B cell (primary cell): ENCODE measurements around the gene RPTOR. TPM values are rescaled to one million over a fixed set of nuclear protein-coding genes. Genes with fewer than 3 reads are reported as not detected.

ENCODE experiments used
- ATAC-seq: fragments of 200-7000 bp; cut with Tn5 transposase; one replicate; pipeline ENCODE4 v1.10.0; 2021; ENCODE audit warnings: low read depth, mild to moderate bottlenecking, moderate number of reproducible peaks, moderate library complexity
- CTCF ChIA-PET: fragments of 350-600 bp; sonication (Branson Sonifier 250); formaldehyde crosslinking; loops from one replicate; lab custom pipeline; 2021; ENCODE audit warnings: antibody characterized with exemption, inconsistent platforms; lab: Charles Lee
- POLR2A ChIA-PET: fragments of 350-600 bp; sonication (Branson Sonifier 250); formaldehyde crosslinking; loops from one replicate; lab custom pipeline; 2021; ENCODE audit warnings: antibody characterized with exemption; lab: Charles Lee
- DNase-seq: peaks from one replicate; pipeline ENCODE4 v3.0.0; 2013
- H2AFZ ChIP-seq: 2 replicates; pipeline ENCODE4 v1.6.1; 2012; ENCODE audit warnings: mild to moderate bottlenecking, low read depth, low read length; ENCODE audit not compliant: insufficient read depth, poor library complexity, severe bottlenecking
- H3K27ac ChIP-seq, 2 donors: 1 replicate in 1 of 2; 2 replicates in 1 of 2; pipeline ENCODE4 v1.5.1; 2012 to 2013; ENCODE audit warnings: low read length in 2 of 2, mild to moderate bottlenecking in 2 of 2, moderate library complexity in 1 of 2
- H3K27me3 ChIP-seq, 4 experiments: fragments of 200-600 bp in 1 of 4; sonication (generic) in 1 of 4; replicated peaks in 1 of 4; 1 replicate in 2 of 4; 2 replicates in 2 of 4; pipeline versions ENCODE4 v1.6.1 to v1.7.0; 2013 to 2016; ENCODE audit warnings: low read length in 3 of 4, mild to moderate bottlenecking in 2 of 4, mixed read lengths in 1 of 4, moderate library complexity in 1 of 4; ENCODE audit not compliant: insufficient read depth in 4 of 4, control insufficient read depth in 3 of 4; ENCODE audit errors: control extremely low read depth in 1 of 4
- H3K36me3 ChIP-seq, 2 experiments: replicated peaks in 1 of 2; 1 replicate in 1 of 2; 2 replicates in 1 of 2; pipeline versions ENCODE4 v1.6.1 to v1.7.1; 2013; ENCODE audit warnings: low read length in 1 of 2; ENCODE audit not compliant: insufficient read depth in 2 of 2, control insufficient read depth in 1 of 2; ENCODE audit errors: control extremely low read depth in 1 of 2, extremely low read depth in 1 of 2
- H3K4me1 ChIP-seq, 2 donors: fragments of 200-600 bp in 1 of 2; sonication (generic) in 1 of 2; 1 replicate in 1 of 2; 2 replicates in 1 of 2; pipeline versions ENCODE4 v1.5.1 to v1.6.1; 2013 to 2017; ENCODE audit warnings: low read length in 2 of 2; ENCODE audit not compliant: control insufficient read depth in 2 of 2, insufficient read depth in 2 of 2
- H3K4me2 ChIP-seq: replicated peaks from 2 replicates; pipeline ENCODE3; 2012; ENCODE audit warnings: mild to moderate bottlenecking, low read depth, low read length; ENCODE audit not compliant: poor library complexity, severe bottlenecking
- H3K4me3 ChIP-seq, 5 experiments: fragments of 200-600 bp in 1 of 5; sonication (generic) in 1 of 5; 1 replicate in 3 of 5; 2 replicates in 2 of 5; pipeline versions ENCODE4 v1.5.1 to v1.7.0; 2011 to 2016; ENCODE audit warnings: low read length in 4 of 5, mild to moderate bottlenecking in 4 of 5, low read depth in 2 of 5, control low read depth in 1 of 5, moderate library complexity in 1 of 5; ENCODE audit not compliant: insufficient read depth in 1 of 5; ENCODE audit errors: control extremely low read depth in 1 of 5, extremely low read depth in 1 of 5
- H3K79me2 ChIP-seq: fragments of 200-600 bp; sonication (generic); one replicate; pipeline ENCODE4 v1.6.0; 2016; ENCODE audit warnings: low read length; ENCODE audit not compliant: control insufficient read depth, insufficient read depth
- H3K9ac ChIP-seq: fragments of 200-600 bp; sonication (generic); 2 replicates; pipeline ENCODE4 v1.6.1; 2017; ENCODE audit warnings: mild to moderate bottlenecking, low read length, moderate library complexity
- H3K9me3 ChIP-seq, 3 donors: one replicate each; pipeline versions ENCODE4 v1.6.1 to v1.7.1; 2013; ENCODE audit warnings: low read length in 2 of 3; ENCODE audit not compliant: control insufficient read depth in 2 of 3, insufficient read depth in 1 of 3; ENCODE audit errors: control extremely low read depth in 1 of 3
- H4K20me1 ChIP-seq: 2 replicates; pipeline ENCODE4 v1.6.0; 2012; ENCODE audit warnings: mild to moderate bottlenecking, low read length; ENCODE audit not compliant: insufficient read depth, control insufficient read depth, poor library complexity, severe bottlenecking
- H3K27ac Mint-ChIP-seq: one replicate; pipeline ENCODE4 v1.8.0; 2021; ENCODE audit warnings: mixed read lengths
- H3K27me3 Mint-ChIP-seq: one replicate; pipeline ENCODE4 v1.8.0; 2021; ENCODE audit warnings: mixed read lengths
- H3K4me1 Mint-ChIP-seq: one replicate; pipeline ENCODE4 v1.8.0; 2021; ENCODE audit warnings: mixed read lengths
- H3K4me3 Mint-ChIP-seq: one replicate; pipeline ENCODE4 v1.8.0; 2021; ENCODE audit warnings: mixed read lengths
- H3K9me3 Mint-ChIP-seq: one replicate; pipeline ENCODE4 v1.8.0; 2022; ENCODE audit warnings: mixed read lengths; ENCODE audit not compliant: insufficient read depth
- EZH2 ChIP-seq: IDR thresholded peaks from 2 replicates; pipeline ENCODE4 v1.6.1; 2012; ENCODE audit warnings: borderline replicate concordance, low read depth, mild to moderate bottlenecking, moderate library complexity, low read length; ENCODE audit not compliant: insufficient read depth, poor library complexity, severe bottlenecking
- WGBS: methylation state at CpG from one replicate; pipeline ENCODE4 v1.1.5; 2013; ENCODE audit warnings: missing lambda C conversion rate; ENCODE audit not compliant: insufficient coverage; 5-methylcytosine and 5-hydroxymethylcytosine counted together
- intact Hi-C: fragments of 100-400 bp; cut with micrococcal nuclease; formaldehyde crosslinking; loops from one replicate; pipeline ENCODE4 v1.10.0; 2022
- polyA plus RNA-seq: library from polyadenylated mRNA; depleted of rRNA; stranded (reverse); fragments of >200 nt; gene quantifications from 2 replicates; pipeline ENCODE4 v1.2.3, GENCODE V29; 2012
- total RNA-seq, 2 donors: library from RNA; stranded (reverse); fragments of 120-200 nt in 1 of 2; gene quantifications; 1 replicate in 1 of 2; 2 replicates in 1 of 2; pipeline versions ENCODE4 v1.2.3 to v1.2.4, GENCODE V29; 2013 to 2022
- TF ChIP-seq, protein P1 (sequence below): fragments of 200-600 bp; IDR thresholded peaks from one replicate; pipeline ENCODE4 v1.8.0; 2022; ENCODE audit warnings: antibody characterized with exemption, mild to moderate bottlenecking

The RPTOR gene
- total and polyA plus RNA-seq, 2 donors (not counting 1 experiment from before 2014, with no cell fraction given): 13.4 to 58.8 TPM

GRCh38 chr17:80964859-80965580, 420.4 kb downstream of the RPTOR start:
- ChIA-PET POLR2A (no interaction called here), CTCF (interaction anchor here (0.9 kb wide), 1 partner anchor 21 kb away, joined by 3 read pairs; no protein-coding TSS in a partner anchor)
- Histone ChIP-seq H3K36me3 (peaks cover 0 to 2% of the 10 kb centered on the region in 2 experiments), H3K9ac (no peak overlapping the region), H3K27ac (no peak overlapping the region), H3K4me2 (no peak overlapping the region), H4K20me1 (no peaks in the 10 kb centered on the region), H2AFZ (no peak overlapping the region), H3K9me3 (no peaks in the 10 kb centered on the region), H3K79me2 (no peaks in the 10 kb centered on the region), H3K27me3 (no peaks in the 10 kb centered on the region), H3K4me3 (no peak overlapping the region), H3K4me1 (peaks cover 15 to 19% of the 10 kb centered on the region in 2 donors)
- DNase-seq (no peak), ATAC-seq (no peak)
- H3K4me1 Mint-ChIP-seq: peaks cover 5% of the 10 kb centered on the region
- intact Hi-C loops: no loop called here
- H3K4me3 Mint-ChIP-seq: no peak overlapping the region
- no peak overlapping the region for H3K27ac Mint-ChIP-seq
- no peak for TF ChIP-seq EZH2
- TF ChIP-seq, protein P1, sequence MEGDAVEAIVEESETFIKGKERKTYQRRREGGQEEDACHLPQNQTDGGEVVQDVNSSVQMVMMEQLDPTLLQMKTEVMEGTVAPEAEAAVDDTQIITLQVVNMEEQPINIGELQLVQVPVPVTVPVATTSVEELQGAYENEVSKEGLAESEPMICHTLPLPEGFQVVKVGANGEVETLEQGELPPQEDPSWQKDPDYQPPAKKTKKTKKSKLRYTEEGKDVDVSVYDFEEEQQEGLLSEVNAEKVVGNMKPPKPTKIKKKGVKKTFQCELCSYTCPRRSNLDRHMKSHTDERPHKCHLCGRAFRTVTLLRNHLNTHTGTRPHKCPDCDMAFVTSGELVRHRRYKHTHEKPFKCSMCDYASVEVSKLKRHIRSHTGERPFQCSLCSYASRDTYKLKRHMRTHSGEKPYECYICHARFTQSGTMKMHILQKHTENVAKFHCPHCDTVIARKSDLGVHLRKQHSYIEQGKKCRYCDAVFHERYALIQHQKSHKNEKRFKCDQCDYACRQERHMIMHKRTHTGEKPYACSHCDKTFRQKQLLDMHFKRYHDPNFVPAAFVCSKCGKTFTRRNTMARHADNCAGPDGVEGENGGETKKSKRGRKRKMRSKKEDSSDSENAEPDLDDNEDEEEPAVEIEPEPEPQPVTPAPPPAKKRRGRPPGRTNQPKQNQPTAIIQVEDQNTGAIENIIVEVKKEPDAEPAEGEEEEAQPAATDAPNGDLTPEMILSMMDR: no peak
- 95% methylated on average over 34 of the region's 36 CpGs for WGBS
- no peaks in the 10 kb centered on the region for H3K9me3 Mint-ChIP-seq
- H3K27me3 Mint-ChIP-seq: no peaks in the 10 kb centered on the region

DNA sequence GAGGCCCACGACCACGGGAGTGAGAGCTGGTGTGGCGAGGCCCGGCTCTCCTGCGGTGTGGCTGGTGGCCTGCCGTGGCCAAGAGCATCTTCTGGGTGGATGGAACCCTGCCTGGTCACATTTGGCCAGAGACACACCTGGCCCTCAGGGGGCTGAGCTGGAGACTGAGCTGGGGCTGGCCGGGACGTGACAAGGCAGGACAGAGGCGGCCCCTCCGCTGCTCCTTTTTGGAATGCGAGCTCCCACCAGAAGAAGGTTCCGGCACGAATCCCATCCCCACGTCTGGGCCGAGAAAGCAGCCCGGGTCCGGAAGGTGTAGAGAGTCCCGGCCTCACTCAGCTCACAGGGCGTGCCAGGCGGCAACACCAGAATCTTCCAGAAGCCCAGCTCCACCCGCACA, 421.0 kb downstream of the RPTOR start:
- DNase-seq (no peak), ATAC-seq (no peak)
- H3K27ac Mint-ChIP-seq: no peak overlapping the region
- H4K20me1 ChIP-seq: no peaks in the 10 kb centered on the region
- no peaks in the 10 kb centered on the region for H3K27me3 Mint-ChIP-seq
- no peak overlapping the region for H3K9ac ChIP-seq
- TF ChIP-seq, protein P1: no peak
- no peak for TF ChIP-seq EZH2
- H3K9me3 Mint-ChIP-seq: no peaks in the 10 kb centered on the region
- H3K4me3 ChIP-seq: no peak overlapping the region
- peaks cover 21 to 25% of the 10 kb centered on the region in 2 donors for H3K4me1 ChIP-seq
- H3K9me3 ChIP-seq: no peaks in the 10 kb centered on the region
- intact Hi-C loops: no loop called here
- 93% methylated on average over 20 of the region's 21 CpGs for WGBS
- peaks cover 0 to under 1% (median 0%) of the 10 kb centered on the region in 4 experiments for H3K27me3 ChIP-seq
- no peak overlapping the region for H2AFZ ChIP-seq
- H3K79me2 ChIP-seq: no peaks in the 10 kb centered on the region
- ChIA-PET POLR2A (no interaction called here), CTCF (no interaction called here)
- peaks cover 10% of the 10 kb centered on the region for H3K4me1 Mint-ChIP-seq
- peaks cover 0 to 2% of the 10 kb centered on the region in 2 experiments for H3K36me3 ChIP-seq
- H3K4me2 ChIP-seq: no peak overlapping the region
- H3K27ac ChIP-seq: no peak overlapping the region
- no peak overlapping the region for H3K4me3 Mint-ChIP-seq
